Testis (tissue), 3 donors: ENCODE measurements around the gene GPR62. TPM values are rescaled to one million over a fixed set of nuclear protein-coding genes. Genes with fewer than 3 reads are reported as not detected.
A peak's percentile ranks its signal among the peaks of the same experiment; 100 is the strongest.

Experiments used
- DNase-seq: peaks from one replicate; pipeline ENCODE4 v3.0.0-alpha.2; 2019
- H3K27ac ChIP-seq, 2 donors: fragments of 200-600 bp; sonication (generic); one replicate each; pipeline ENCODE4 v1.5.1; 2019
- H3K27me3 ChIP-seq: fragments of 200-600 bp; sonication (generic); one replicate; pipeline ENCODE4 v1.5.1; 2019
- H3K36me3 ChIP-seq: fragments of 200-600 bp; sonication (generic); one replicate; pipeline ENCODE4 v1.5.1; 2017; ENCODE audit warnings: low read depth; ENCODE audit errors: missing control alignments
- H3K4me1 ChIP-seq: fragments of 200-600 bp; sonication (generic); one replicate; pipeline ENCODE4 v1.5.1; 2019
- H3K4me3 ChIP-seq, 2 donors: fragments of 200-600 bp; sonication (generic); one replicate each; pipeline ENCODE4 v1.5.1; 2017 to 2019
- H3K9me3 ChIP-seq: fragments of 200-600 bp; sonication (generic); one replicate; pipeline ENCODE4 v1.5.1; 2017
- CTCF ChIP-seq, 3 experiments: fragments of 450-650 bp in 2 of 3; fragments of 200-600 bp in 1 of 3; sonication (generic) in 1 of 3; IDR thresholded peaks; one replicate each; pipeline ENCODE4 v1.5.1; 2016 to 2019; ENCODE audit warnings: antibody characterized with exemption in 3 of 3, mild to moderate bottlenecking in 2 of 3, moderate library complexity in 1 of 3
- POLR2A ChIP-seq: fragments of 450-650 bp; IDR thresholded peaks from one replicate; pipeline ENCODE4 v1.6.1; 2017; ENCODE audit warnings: antibody characterized with exemption, mild to moderate bottlenecking, moderate library complexity
- WGBS, 2 donors: methylation state at CpG; one replicate each; pipeline ENCODE4 v1.1.5; 2018; 5-methylcytosine and 5-hydroxymethylcytosine counted together
- intact Hi-C: fragments of 100-400 bp; cut with DNase I; formaldehyde crosslinking; loops from one replicate; pipeline ENCODE4 v1.15.1; 2023; ENCODE audit warnings: low total_unique reads
- polyA plus RNA-seq: library from polyadenylated mRNA; stranded (reverse); fragments of 350-450 nt; fragmentation: Illumina TruSeq; extraction: RNeasy Lipid Tissue Mini Kit (QIAGEN cat#74804); gene quantifications from one replicate; pipeline ENCODE4 v1.2.3, GENCODE V29; 2014; ENCODE audit warnings: low read depth, low replicate concordance; ENCODE audit not compliant: insufficient read depth
- total RNA-seq, 2 donors: library from RNA; depleted of rRNA; stranded (reverse); fragments of >200 nt; gene quantifications; one replicate each; pipeline ENCODE4 v1.2.3, GENCODE V29; 2016

GPR62 gene
- total and polyA plus RNA-seq, 3 donors from 2014 or later: 0.18 to 0.50 (median 0.39) TPM

GRCh38 chr3:51934991-51935885 is 19.9 kb upstream of the GPR62 start:
- no peaks in the 10 kb centered on the region for H3K9me3 ChIP-seq
- WGBS, 2 donors: 91 to 94% methylated on average over 23 to 28 of the region's 28 CpGs
- H3K27me3 ChIP-seq: no peaks in the 10 kb centered on the region
- TF ChIP-seq CTCF (IDR thresholded peaks at IDR 0.05) (no peak), POLR2A (no peak)
- H3K4me1 ChIP-seq: no peaks in the 10 kb centered on the region
- H3K4me3 ChIP-seq: no peak overlapping the region
- H3K36me3 ChIP-seq: no peaks in the 10 kb centered on the region
- intact Hi-C loops: no loop called here
- H3K27ac ChIP-seq: no peak overlapping the region
- peak; percentile 12 for DNase-seq

- 94 to 95% methylated on average over 16 to 25 of the region's 25 CpGs for WGBS, 2 donors
- Histone ChIP-seq H3K4me3 (no peak overlapping the region), H3K27ac (no peak overlapping the region), H3K9me3 (no peaks in the 10 kb centered on the region), H3K4me1 (peaks cover 5% of the 10 kb centered on the region), H3K36me3 (no peaks in the 10 kb centered on the region), H3K27me3 (no peaks in the 10 kb centered on the region)
- TF ChIP-seq POLR2A (no peak), CTCF (IDR thresholded peaks at IDR 0.05) (no peak)
- intact Hi-C loops: no loop called here
- DNase-seq: peak; percentile 4
These were observed 19.1 kb upstream of the GPR62 start for GRCh38 chr3:51935886-51936755.

- no peaks in the 10 kb centered on the region for H3K36me3 ChIP-seq
- TF ChIP-seq POLR2A (no peak), CTCF (IDR thresholded peaks at IDR 0.05) (no peak)
- WGBS, 2 donors: 85 to 91% methylated on average over 9 of the region's 9 CpGs
- H3K9me3 ChIP-seq: no peaks in the 10 kb centered on the region
- H3K27ac ChIP-seq: no peak overlapping the region
- H3K27me3 ChIP-seq: no peaks in the 10 kb centered on the region
- DNase-seq: no peak
- no peak overlapping the region for H3K4me3 ChIP-seq
- intact Hi-C loops: no loop called here
- H3K4me1 ChIP-seq: peaks cover 7% of the 10 kb centered on the region
These were observed 18.2 kb upstream of the GPR62 start for GRCh38 chr3:51937014-51937413.

GRCh38 chr3:51937611-51938450 is 17.4 kb upstream of the GPR62 start:
- H3K9me3 ChIP-seq: no peaks in the 10 kb centered on the region
- intact Hi-C loops: no loop called here
- no peak overlapping the region for H3K4me3 ChIP-seq
- no peaks in the 10 kb centered on the region for H3K27me3 ChIP-seq
- WGBS, 2 donors: 92 to 96% methylated on average over 11 to 13 of the region's 13 CpGs
- DNase-seq: no peak
- H3K27ac ChIP-seq: no peak overlapping the region
- H3K36me3 ChIP-seq: no peaks in the 10 kb centered on the region
- TF ChIP-seq POLR2A (no peak), CTCF (IDR thresholded peaks at IDR 0.05) (no peak)
- peaks cover 14% of the 10 kb centered on the region for H3K4me1 ChIP-seq
